HepG2 (cell line): ENCODE results near the gene AGT. TPM values are rescaled to one million over a fixed set of nuclear protein-coding genes. Genes with fewer than 3 reads are reported as not detected.

Experiments
- polyA plus RNA-seq, 8 experiments: library from polyadenylated mRNA; depleted of rRNA in 3 of 8; stranded (reverse) in 7 of 8; unstranded in 1 of 8; fragments of >200 nt; fragmentation: Illumina TruSeq in 4 of 8; extraction: Trizol in 4 of 8; gene quantifications; 2 replicates each; pipeline versions ENCODE4 v1.2.1 to v1.2.3, GENCODE V29; 2011 to 2016; ENCODE audit warnings: low read depth in 4 of 8, missing spikeins in 1 of 8, mixed read lengths in 1 of 8; ENCODE audit not compliant: insufficient read depth in 1 of 8
- total RNA-seq, 5 experiments: library from RNA; depleted of rRNA; stranded (reverse); fragments of >200 nt; fragmentation: Illumina TruSeq; extraction: Trizol; gene quantifications; 2 replicates each; pipeline ENCODE4 v1.2.3, GENCODE V29; 2016; ENCODE audit warnings: low read depth in 1 of 5

The AGT gene
- total and polyA plus RNA-seq, 2 of the 13 experiments (the other 11 are each of a cell fraction or from before 2014, with no cell fraction given): 892 to 2,071 TPM

Other genes starting within 250 kb of the AGT start
- gene COG2, start 71.6 kb downstream of the AGT start, total RNA-seq (2016; rRNA removed; fragmentation: Illumina TruSeq; extraction: Trizol): 36.3 and 51.3 TPM in 2 replicates
- 16.0 and 16.8 TPM in 2 replicates for gene COG2, start 71.6 kb downstream of the AGT start, polyA plus RNA-seq (2011; rRNA removed)
- 0.17 and 0.31 TPM in 2 replicates for gene CAPN9, start 33.3 kb upstream of the AGT start, total RNA-seq (2016; rRNA removed; fragmentation: Illumina TruSeq; extraction: Trizol)
- 0.04 and 0.10 TPM in 2 replicates for gene CAPN9, start 33.3 kb upstream of the AGT start, polyA plus RNA-seq (2011; rRNA removed)
- gene C1orf198, start 154.4 kb upstream of the AGT start, total RNA-seq (2016; rRNA removed; fragmentation: Illumina TruSeq; extraction: Trizol): 13.4 and 16.0 TPM in 2 replicates
- 12.7 and 13.7 TPM in 2 replicates for gene C1orf198, start 154.4 kb upstream of the AGT start, polyA plus RNA-seq (2011; rRNA removed)